ENCODE measurements around the gene FHL1.
A peak's percentile ranks its signal among the peaks of the same experiment; 100 is the strongest.
"Not testable (repeated sequence)": the region's sequence is repeated elsewhere in the genome, so short reads cannot be mapped to it uniquely, and the experiment has no call there.

FHL1 gene

GRCh38 chrX:136159611-136160025 is 12.3 kb downstream of the FHL1 start:
- no peak for TF ChIP-seq CTCF (IDR thresholded peaks at IDR 0.05; ENCODE audit: low read depth, low read length)
- no peak overlapping the region for H3K4me3 ChIP-seq (ENCODE audit: low read depth, low read length)

- TF ChIP-seq CTCF (IDR thresholded peaks at IDR 0.05; ENCODE audit: low read depth, low read length): peak; percentile 82
- no peak overlapping the region for H3K4me3 ChIP-seq (ENCODE audit: low read depth, low read length)
Measured at GRCh38 chrX:136162827-136163570, 15.7 kb downstream of the FHL1 start.

- no peak overlapping the region for H3K4me3 ChIP-seq (ENCODE audit: low read depth, low read length)
- no peak for TF ChIP-seq CTCF (IDR thresholded peaks at IDR 0.05; ENCODE audit: low read depth, low read length)
Measured at GRCh38 chrX:136163689-136164088, 16.4 kb downstream of the FHL1 start.

- H3K4me3 ChIP-seq (ENCODE audit: low read depth, low read length): no peak overlapping the region
- TF ChIP-seq CTCF (IDR thresholded peaks at IDR 0.05; ENCODE audit: low read depth, low read length): no peak
Measured at GRCh38 chrX:136165406-136165805, 18.1 kb downstream of the FHL1 start.

- H3K4me3 ChIP-seq (ENCODE audit: low read depth, low read length): no peak overlapping the region
- TF ChIP-seq CTCF (IDR thresholded peaks at IDR 0.05; ENCODE audit: low read depth, low read length): peak; percentile 44
Measured at GRCh38 chrX:136166221-136166855, 19.0 kb downstream of the FHL1 start.

GRCh38 chrX:136167989-136168388 is 20.7 kb downstream of the FHL1 start:
- H3K4me3 ChIP-seq (ENCODE audit: low read depth, low read length): not testable (repeated sequence)

GRCh38 chrX:136168929-136169735 is 21.8 kb downstream of the FHL1 start:
- TF ChIP-seq CTCF (IDR thresholded peaks at IDR 0.05; ENCODE audit: low read depth, low read length): no peak
- H3K4me3 ChIP-seq (ENCODE audit: low read depth, low read length): no peak overlapping the region
